ENCODE data around the gene SETD2.
"Not testable (repeated sequence)": the region's sequence is repeated elsewhere in the genome, so short reads cannot be mapped to it uniquely, and the experiment has no call there.

Gene SETD2, protein sequence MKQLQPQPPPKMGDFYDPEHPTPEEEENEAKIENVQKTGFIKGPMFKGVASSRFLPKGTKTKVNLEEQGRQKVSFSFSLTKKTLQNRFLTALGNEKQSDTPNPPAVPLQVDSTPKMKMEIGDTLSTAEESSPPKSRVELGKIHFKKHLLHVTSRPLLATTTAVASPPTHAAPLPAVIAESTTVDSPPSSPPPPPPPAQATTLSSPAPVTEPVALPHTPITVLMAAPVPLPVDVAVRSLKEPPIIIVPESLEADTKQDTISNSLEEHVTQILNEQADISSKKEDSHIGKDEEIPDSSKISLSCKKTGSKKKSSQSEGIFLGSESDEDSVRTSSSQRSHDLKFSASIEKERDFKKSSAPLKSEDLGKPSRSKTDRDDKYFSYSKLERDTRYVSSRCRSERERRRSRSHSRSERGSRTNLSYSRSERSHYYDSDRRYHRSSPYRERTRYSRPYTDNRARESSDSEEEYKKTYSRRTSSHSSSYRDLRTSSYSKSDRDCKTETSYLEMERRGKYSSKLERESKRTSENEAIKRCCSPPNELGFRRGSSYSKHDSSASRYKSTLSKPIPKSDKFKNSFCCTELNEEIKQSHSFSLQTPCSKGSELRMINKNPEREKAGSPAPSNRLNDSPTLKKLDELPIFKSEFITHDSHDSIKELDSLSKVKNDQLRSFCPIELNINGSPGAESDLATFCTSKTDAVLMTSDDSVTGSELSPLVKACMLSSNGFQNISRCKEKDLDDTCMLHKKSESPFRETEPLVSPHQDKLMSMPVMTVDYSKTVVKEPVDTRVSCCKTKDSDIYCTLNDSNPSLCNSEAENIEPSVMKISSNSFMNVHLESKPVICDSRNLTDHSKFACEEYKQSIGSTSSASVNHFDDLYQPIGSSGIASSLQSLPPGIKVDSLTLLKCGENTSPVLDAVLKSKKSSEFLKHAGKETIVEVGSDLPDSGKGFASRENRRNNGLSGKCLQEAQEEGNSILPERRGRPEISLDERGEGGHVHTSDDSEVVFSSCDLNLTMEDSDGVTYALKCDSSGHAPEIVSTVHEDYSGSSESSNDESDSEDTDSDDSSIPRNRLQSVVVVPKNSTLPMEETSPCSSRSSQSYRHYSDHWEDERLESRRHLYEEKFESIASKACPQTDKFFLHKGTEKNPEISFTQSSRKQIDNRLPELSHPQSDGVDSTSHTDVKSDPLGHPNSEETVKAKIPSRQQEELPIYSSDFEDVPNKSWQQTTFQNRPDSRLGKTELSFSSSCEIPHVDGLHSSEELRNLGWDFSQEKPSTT (N-terminal part only)

DNA sequence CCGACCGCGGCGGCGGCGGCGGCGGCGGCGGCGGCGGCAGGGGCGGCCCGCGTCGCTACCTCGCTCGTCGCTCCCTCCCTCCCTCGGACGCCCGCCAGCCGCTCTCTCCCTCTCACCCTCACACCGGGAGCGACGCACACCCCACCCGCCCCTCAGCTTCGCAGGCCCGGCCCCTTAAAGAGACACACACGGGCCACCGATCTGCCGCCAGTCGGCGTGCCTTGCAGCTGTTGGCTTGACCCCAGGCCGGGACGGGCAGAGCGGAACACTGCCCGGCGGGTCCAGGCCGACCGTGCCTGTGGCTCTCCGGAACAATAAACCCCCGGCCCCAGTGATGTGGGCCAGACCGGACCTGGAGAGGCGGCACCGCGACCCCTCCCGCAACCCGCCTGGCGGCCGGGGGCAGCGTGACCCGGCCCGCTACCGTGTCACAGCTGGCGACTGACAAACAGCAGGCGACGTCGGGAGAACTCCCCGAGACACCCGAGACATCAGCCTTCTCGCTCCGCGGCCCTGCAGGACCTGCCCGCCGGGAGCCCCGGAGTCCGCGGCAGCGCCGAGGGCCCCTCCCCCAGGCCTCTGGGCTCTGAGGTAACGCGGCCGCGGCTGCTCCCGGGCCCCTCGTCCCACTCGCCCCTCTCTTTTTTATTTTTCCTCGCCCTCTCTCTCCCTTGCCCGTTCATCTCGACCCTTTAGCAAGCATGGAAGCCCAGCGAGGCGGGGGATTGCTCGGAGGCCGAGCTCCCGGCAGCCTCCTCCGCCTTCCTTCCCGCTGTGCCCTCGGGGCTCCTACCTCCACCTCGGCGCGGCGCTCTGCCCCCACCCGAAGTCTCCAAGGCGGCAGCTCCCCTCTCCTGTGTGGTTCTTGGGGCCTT lies at the start of gene SETD2:
Gene SETD2, minus strand, starts transcription at position 107 of the 875 bp plus-strand sequence. CDS start 189 bp downstream, outside the sequence.
- peak; percentile 89 for DNase-seq (ENCODE audit: low spot score)

DNA sequence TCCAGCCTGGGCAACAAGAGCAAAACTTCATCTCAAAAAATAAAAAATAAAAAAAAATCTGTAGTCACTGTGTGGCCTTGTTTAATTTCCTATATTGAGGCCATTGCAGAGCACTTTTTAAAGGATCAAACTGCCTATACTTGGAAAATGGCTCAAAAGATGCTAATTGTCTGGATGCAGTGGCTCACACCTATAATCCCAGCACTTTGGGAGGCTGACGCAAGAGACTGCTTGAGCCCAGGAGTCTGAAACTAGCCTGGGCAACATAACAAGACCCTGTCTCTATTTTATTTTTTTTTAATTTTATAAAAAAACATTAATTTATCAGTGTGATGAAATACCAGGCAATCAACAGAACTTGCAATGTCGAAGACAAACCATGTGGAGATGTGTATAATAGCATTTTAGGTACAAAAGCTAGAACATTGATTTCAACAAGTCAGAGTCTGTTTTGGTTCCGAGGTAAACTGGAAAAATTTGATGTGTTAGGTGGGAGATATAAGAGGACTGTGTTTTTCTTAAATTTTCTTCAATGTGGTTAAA lies 47.0 kb upstream of the SETD2 start:
- DNase-seq (ENCODE audit: low spot score) = no peak

DNA sequence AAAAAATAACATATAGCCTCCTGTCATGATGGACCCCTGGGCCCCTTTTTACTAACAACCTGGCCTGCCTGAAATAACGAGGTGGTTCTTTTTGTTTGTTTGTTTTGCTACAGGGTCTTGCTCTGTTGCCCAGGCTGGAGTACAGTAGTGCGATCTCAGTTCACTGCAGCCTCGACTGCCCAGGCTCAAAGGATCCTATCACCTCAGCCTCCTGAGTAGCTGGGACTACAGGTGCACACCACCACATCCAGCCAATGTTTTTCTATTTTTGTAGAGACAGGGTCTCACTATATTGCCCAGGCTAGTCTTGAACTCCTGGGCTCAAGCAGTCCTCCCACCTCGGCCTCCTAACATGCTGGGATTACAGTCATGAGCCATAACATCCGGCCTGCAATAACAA lies 42.1 kb upstream of the SETD2 start:
- not testable (repeated sequence) for DNase-seq (ENCODE audit: low spot score)

DNA sequence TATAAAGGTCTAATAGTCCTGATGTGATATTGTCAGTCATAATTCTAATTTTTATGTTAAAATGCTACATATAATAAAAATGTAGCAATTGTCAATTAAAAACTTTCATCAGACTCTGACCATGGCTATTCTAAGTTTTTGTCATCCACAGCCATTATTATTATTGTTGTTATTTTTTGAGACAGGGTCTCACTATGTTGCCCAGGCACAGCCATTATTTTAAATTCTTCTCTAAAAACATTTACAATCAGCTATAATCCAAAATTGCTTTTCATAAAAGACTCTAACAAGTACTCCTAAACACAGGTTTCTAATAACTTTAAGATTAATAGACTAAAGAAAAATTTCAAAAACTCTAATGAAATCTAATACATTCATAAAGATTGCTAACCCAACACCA lies 41.0 kb upstream of the SETD2 start:
- no peak for DNase-seq (ENCODE audit: low spot score)

DNA sequence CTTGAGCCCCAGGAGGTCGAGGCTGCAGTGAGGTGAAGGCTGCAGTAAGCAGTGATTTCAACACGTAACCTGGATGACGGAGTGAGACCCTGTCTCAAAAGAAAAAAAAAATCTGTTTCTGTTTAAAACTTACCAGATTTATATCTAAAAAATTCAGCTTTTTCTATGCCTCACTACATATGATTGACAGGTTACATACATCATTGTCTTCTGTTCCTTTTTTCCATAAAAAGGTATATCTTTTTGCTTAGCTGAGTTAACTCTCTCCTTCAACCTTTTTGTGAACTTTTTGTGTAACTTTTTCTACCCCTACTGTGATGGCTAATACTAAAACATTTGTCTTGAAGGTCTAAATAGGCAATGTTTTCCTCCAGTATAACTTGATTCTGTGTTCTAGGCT lies 38.6 kb upstream of the SETD2 start:
- DNase-seq (ENCODE audit: low spot score) = no peak

DNA sequence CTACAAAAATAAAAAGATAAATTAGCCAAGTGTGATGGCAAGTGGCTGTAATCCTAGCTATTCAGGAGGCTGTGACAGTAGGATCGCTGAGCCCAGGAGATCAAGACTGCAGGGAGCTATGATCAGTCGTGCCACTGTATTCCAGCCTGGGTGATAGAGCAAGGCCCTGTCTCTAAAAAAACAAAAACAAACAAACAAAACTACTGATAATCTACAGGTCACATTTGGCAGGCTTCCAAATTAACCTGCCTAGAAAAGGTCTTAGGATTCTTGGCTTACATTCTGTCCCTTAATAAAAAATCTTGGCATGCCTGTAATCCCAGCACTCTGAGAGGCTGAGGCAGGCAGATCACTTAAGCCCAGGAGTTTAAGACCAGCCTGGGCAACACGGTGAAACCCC lies 33.4 kb upstream of the SETD2 start:
- no peak for DNase-seq (ENCODE audit: low spot score)

DNA sequence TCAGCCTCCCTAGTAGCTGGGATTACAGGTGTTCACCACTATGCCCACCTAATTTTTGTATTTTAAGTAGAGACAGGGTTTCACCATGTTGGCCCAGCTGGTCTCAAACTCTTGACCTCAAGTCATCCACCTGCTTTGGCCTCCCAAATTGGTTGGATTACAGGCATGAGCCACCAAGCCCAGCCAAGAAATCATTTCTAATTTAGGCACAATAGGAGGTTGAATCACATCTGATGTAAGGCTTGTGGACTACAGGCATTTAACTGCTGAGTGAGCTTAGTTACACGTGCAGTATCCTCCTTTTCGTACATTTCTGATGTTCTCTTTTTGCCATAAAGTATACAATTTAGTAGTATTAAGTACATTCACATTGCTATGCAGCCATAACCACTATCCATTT lies 31.1 kb upstream of the SETD2 start:
- DNase-seq (ENCODE audit: low spot score) = no peak

DNA sequence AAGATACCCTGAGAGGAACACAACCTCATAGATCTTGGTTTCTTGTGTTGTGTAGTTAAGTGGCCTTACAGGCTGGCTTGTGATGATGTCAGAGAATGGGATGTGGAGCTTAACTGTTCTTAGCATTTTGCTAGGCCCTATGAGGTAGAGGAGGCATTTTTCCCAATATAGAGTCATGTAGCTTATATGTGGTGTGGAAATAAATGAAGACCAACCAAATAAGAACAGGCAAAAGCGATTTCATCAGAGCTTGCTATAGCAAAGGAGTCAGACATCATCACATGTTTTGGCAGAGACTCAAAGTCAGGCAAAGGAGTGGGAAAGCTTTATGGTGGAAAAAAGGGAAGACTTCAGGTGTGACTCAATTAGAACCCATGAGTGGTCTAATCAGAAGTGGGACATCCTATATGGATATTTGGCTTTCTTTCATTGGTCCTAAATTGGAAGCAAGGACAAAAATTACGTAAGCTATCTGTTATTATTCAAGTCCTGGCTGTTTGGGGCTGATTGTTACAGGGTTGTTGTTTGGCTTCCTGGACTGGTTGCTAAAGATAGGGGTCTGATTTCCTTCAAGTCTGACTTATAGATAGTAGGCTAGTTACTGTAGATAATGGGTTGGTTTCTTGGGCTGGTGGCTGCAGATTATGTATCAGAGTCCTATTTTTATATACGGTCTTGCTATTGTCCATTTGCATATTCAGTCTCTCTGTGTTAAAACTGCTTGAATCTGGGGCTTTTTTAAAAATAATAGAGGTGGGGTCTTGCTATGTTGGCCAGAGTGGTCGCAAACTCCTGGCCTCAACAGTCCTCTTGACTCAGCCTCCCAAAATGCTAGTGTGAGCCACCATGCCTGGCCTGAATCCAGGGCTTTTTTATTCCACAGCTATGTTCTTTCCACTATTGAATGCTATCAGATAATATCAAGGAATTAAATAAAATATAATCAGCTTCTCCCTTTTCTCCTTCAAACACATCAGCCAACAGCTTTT lies 30.3 kb upstream of the SETD2 start:
- peak; percentile 17 for DNase-seq (ENCODE audit: low spot score)

DNA sequence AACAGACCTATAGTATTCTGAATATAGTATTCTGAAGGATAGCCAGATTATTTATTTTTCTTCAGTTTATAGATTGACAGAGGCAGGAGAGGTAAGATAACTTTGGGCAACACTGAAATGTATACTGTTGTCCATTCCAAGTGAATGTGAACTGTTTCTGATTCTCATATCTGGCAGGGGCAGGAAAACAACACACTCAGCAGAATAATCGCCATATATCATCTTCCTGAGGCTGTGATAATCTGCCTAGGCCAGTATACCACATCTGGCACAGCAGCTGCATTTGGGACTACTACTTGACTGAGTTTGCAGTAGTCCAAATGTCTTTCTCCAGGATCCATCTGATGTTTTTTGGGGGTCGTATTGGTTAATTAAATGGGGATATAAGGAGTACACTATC lies 22.4 kb upstream of the SETD2 start:
- DNase-seq (ENCODE audit: low spot score) = no peak

DNA sequence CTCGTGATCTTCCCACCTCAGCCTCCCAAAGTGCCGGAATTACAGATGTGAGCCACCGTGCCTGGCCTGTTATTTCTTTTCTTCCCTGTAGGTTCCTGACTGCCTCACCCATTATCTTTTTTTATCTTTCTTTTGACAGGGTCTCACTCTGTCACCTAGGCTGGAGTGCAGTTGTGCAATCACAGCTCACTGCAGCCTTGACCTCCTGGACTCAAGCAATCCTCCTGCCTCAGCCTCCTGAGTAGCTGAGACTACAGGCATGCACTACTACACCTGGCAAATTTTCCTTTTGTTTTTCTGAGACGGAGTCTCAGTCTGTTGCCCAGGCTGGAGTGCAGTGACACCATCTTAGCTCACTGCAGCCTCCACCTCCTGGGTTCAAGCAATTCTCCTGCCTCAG lies 17.8 kb upstream of the SETD2 start:
- not testable (repeated sequence) for DNase-seq (ENCODE audit: low spot score)

DNA sequence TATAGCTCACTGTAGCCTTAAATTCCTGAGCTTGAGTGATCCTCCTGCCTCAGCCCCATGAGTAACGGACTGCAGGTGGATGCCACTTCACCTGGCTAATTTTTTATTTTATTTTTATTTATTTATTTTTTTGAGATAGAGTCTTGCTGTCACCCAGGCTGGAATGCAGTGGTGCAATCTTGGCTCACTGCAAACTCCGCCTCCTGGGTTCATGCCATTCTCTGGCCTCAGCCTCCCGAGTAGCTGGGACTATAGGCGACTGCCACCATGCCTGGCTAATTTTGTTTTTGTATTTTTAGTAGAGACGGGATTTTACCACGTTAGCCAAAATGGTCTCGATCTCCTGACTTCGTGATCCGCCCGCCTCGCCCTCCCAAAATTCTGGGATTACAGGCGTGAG lies 16.1 kb upstream of the SETD2 start:
- not testable (repeated sequence) for DNase-seq (ENCODE audit: low spot score)

DNA sequence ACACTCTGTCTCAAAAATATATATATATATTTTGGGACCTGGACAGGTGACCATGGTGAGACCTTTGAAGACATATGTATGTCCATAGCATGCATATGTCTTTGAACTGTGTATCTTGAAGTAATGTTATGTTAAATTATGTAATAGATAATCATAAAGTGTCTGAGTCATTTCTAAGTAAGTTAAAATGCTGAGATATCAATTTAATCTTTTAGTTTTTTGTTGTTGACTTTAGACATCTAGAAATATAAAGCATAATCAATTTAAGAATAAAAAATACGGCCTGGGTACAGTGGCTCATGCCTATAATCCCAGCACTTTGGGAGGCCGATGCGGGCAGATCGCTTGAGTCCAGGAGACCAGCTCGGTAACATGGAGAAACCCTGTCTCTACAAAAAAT lies 12.7 kb upstream of the SETD2 start:
- DNase-seq (ENCODE audit: low spot score) = no peak

DNA sequence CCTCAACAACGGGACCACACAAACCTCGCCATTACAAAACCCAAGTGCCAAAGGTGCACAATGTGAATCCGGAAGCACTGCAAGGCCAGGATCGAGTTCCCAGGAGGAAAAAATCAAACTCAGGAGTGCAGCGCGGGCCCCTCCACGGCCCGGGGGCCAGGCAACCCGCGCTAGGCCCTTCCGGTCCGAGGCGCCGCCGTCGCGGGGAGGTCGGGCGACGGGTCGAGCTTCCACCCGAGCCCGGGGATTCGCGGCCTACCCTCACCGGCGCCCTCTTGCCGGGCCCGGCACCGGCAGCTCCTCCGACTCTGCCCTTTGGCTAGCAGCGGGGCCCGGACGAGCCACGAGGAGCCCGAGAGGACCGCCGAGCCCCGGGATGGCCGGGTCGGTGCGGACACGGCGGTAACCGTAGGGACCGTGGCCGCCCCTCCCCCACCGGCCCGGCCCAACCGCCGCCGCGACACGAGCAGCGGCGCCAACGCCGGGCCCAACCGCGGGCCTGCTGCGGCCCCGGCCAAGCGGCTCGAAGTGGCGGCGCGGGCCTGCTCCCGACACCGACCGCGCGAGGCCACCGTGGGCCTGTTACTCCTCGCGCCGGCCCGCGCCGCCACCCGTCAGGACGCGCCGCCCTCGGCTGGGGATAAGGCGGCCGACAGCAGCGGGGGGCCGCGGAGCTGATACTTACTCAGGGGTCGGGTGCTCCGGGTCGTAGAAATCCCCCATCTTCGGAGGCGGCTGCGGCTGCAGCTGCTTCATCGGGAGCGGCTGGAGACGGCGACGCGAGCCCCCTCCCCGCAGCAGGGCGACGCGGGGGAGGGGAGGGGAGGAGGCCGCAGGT lies 525 bp downstream of the SETD2 start:
- peak; percentile 59 for DNase-seq (ENCODE audit: low spot score)

DNA sequence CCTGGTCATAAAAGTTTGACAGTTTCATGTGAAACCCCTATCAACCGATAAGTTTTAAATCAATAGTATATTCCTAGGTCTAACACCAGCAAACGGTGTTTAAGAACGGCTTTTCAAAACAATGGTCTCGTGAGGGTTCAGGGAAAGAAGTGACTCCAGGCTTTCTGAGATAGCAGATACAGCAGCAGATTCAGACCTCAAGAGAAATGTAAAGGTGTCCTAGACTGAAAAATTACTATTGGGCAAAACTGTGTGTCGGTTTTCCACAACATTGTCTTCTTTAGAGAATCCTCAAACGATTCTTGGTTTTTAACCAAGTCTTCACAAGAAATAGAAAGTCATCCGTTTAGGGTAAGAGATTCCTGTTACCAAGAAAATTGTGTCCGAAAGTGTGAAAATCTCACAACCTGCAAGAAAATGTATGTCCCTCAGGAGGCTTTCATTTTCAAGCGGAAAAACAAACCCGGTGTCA lies 1.2 kb downstream of the SETD2 start:
- DNase-seq (ENCODE audit: low spot score) = peak; percentile 29

DNA sequence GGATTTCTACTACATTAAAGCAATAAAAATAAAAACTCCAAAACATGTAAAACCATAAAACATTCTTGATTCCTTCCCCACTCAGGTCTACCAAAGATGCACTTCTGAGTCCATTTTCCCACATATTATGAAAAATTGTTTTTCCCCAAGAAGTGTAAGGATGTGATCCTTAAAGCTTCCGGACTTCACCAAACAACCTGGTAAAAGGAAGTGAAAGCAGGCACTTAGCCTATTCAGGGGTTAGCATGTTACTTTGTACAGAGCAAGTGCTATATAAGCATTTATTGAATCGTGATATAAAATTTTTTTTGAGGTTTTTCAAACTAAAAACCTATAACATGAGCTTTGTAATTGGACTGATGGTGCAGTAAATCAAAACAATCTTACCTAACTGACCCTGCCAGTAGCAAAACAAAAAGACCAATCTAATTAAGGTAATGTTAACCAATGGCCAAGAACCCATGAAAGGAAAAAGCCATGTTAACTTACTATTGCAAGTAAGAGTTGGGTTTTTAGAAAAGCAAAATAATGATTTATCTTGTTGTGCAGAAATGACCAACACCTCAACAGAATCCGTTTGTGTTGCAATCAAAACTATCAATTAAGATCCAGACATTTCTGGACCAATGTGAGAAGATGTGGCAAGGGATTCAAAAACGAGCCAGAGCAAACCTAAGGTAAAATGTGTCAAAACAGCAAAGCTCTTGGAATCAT lies 1.8 kb downstream of the SETD2 start:
- DNase-seq (ENCODE audit: low spot score) = no peak

DNA sequence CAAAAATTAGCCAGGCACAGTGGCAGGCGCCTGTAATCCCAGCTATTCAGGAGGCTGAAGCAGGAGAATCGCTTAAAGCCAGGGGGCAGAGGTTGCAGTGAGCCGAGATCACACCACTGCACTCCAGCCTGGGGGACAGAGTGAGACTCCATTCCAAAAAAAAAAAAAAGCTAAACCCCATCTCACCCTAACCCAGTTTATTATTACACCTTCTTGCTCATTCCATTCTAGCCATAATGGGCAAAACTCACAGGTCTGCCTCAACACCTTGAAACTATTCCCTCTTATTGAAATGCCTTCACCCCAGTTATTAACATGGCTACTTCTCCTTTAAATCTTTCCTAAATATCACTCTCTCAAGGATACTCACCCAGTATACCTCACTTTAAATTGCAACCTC lies 4.1 kb downstream of the SETD2 start:
- DNase-seq (ENCODE audit: low spot score) = no peak

DNA sequence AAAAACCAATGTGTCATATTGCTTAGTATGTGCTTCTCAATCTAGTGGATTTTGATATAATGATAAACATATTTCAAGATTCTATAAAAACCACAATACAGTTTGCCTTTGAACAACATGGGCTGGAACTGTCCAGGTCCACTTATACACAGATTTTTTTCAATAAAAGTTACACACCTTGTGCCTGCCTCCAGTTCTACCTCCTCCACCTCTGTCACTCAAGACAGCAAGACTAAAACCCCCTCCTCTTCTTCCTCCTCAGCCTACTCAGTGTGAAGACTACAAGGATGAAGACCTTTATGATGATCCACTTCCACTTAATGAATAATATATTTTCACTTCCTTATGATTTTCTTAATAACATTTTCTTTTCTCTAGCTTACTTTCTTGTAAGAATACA lies 5.7 kb downstream of the SETD2 start:
- no peak for DNase-seq (ENCODE audit: low spot score)

DNA sequence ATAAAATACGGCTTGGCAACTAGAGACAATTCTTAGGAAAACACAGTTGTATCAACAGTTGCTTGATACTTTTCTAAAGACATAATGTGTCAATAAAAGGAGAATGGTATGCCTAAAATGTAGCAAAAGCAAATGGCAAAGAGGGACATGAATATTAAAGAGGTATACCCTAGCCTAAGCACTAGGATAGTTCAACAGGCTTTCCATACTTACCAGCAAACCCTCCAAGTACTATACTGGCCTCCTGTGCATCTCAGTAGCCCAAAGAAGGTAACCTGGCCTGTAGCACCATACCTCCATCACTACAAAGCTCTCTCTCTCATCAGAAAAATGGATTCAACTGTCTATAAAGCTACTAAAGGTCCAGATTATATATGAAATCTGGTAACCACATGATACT lies 7.5 kb downstream of the SETD2 start:
- no peak for DNase-seq (ENCODE audit: low spot score)
